NCI-H128 (cell line): Measurements from ENCODE around the gene COBL.

Experiments
- DNase-seq: peaks from one replicate; lab custom pipeline; 2025; ENCODE audit not compliant: unreplicated experiment; lab: John Stamatoyannopoulos, UW

COBL gene

GRCh38 chr7:51235593-51236313 is 80.9 kb downstream of the COBL start:
- DNase-seq, result no peak

- DNase-seq, result no peak
These were observed 81.8 kb downstream of the COBL start for GRCh38 chr7:51234609-51235308.

DNA sequence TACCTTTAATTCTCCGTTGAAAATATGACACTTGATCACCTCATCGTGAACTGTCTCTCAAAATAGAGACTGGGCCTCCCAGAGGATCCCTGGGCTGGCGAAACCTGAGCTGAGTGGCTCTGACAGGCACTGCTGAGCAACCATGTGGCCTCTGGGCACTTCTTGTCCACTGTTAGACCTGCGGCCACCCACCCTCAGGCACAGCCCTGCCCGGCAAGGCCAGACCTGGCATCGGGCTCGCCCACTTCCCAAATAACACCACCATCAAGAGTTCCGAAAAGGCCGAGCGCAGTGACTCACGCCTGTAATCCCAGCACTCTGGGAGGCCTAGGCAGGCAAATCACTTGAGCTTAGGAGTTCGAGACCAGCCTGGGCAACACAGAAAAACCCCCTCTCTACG is 82.5 kb downstream of the COBL start:
- no peak for DNase-seq

- DNase-seq, result no peak
These were observed 83.2 kb downstream of the COBL start for GRCh38 chr7:51233374-51233773.

DNA sequence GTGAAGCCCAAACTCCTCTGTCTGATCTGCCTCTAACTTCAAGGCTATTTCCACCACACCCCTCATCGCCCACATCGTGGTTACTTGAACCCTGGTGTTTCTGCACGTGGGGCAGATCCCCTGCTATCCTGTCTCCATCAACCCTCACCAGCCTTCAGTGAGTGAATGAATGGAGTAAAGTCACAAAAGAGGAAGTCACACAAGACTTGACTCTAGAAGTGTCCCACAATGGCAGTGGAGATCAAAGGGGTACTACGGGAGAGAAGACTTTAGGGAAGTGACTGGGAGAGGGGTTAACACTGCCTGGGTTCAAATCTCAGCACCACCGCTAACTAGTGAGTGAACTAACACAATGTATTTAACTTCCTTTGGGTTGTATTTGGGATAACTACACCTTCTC is 85.9 kb downstream of the COBL start:
- DNase-seq, result no peak

GRCh38 chr7:51230324-51230625 is 86.3 kb downstream of the COBL start:
- DNase-seq, result no peak

GRCh38 chr7:51229620-51230323 is 86.8 kb downstream of the COBL start:
- DNase-seq, result no peak

GRCh38 chr7:51229106-51229537 is 87.5 kb downstream of the COBL start:
- no peak for DNase-seq

DNA sequence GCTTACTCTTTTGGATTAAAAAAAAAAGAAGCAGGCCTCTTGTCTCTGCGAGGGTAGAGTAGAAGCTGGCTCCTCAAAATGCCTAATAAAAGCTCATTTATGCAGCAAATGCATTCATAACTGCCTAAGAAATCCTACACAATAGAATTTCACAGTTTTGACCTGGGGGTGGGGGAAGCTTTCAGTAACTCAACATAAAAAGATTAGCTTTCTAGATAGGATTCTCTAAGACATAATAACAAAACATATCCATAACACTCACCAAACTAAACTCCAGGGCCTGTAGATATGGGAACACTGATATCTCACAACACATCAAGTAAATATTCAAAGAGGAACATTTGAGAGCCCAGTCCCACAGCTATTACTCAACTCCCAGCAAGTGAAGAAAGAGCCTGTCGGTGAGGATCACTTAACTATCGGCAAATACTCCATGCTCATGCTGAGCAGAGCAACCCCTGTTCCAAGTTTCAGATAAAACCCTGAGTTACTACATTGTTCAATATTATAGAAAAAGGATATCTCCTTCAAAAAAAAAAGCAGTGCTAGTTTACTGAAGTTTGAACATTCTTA is 88.1 kb downstream of the COBL start:
- no peak for DNase-seq

DNA sequence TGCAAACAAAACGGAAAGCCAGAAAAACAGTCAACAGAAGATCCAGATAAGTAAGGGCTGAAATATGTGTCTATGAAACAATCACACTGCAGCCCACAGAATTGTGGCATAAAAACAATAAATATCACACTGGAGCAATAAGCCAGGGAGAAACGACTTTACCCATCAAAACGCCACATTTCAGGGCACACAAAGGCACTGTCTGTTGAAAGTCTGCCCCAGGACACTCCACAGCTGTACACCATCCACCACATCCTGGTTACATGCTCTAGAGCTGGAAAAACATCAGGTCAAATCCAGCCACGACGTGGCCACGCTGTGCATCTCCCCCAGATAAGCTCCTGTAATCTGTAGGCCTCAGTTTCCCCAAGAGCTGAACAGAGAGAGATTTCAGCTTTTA is 88.7 kb downstream of the COBL start:
- no peak for DNase-seq

GRCh38 chr7:51226916-51227535 is 89.6 kb downstream of the COBL start:
- no peak for DNase-seq

DNA sequence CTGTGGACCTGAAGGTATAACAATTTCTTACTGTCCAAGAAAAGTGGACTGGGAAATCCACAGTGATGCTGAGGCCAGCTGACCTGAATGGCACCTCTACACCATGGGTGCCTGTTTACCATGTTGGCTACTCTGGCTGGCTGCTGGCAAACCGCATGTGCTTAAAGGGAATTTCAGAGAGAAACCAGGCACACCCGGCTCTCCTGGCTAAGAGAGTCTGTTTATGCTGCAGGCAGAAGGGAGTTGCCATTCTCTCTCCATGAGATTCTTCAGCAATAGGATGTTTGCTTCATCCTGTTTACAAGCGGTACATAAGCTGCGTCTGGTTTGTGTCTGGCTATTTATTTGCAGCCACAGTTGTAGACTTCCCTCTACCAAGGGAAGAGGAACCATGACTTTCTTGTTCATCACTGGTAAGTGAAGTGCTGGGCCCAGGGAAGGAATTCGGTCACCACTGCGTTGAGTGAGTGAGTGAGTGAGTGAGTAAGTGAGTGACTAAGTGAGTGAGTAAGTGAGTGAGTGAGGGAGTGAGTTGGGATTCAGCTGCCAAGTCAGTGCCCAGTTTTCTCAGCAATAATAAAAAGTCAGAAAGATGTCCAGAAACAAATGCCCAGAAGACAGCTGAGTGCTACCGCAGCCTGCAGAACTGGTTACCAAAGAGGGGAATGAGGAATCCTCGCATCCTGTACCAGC is 90.4 kb downstream of the COBL start:
- no peak for DNase-seq

- no peak for DNase-seq
These were observed 91.6 kb downstream of the COBL start for GRCh38 chr7:51224811-51225595.

DNA sequence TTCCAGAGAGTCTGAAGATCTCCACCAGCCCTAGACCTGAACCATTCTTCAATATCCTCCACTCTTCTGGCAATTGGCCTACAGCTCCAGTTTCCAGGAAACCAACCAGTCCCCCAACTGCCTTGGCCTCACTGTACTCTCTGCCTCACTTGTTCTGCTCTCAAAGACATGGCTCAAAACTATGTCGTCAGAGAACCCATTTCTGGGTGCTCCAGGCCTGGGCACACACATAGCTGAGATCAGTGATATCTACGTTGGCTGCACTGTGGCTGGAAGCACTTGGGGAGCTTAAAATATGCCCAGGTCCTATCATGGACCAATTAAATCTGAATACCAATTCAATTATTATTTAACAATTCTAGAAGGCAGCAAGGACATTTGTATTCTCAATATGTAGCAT is 93.1 kb downstream of the COBL start:
- no peak for DNase-seq

DNA sequence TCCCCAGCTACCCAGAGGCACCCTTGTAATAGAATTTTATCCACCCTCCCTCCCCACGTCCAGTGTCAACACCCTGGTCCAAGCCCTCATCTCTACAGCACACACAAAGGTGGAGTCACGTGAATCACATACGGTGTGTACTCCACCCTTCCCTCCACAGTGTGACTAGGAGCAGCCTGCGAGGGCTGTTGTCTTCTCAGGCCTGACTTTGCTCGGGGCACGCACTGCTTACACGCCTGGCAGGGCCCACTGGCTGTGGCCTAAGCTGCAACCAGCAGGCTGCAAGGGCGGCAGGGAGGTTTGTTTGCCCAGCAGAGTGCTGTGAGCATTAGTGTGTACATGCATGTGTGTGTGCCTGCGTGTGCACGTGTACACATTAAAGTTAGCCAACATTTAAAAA is 93.7 kb downstream of the COBL start:
- DNase-seq, result no peak

DNA sequence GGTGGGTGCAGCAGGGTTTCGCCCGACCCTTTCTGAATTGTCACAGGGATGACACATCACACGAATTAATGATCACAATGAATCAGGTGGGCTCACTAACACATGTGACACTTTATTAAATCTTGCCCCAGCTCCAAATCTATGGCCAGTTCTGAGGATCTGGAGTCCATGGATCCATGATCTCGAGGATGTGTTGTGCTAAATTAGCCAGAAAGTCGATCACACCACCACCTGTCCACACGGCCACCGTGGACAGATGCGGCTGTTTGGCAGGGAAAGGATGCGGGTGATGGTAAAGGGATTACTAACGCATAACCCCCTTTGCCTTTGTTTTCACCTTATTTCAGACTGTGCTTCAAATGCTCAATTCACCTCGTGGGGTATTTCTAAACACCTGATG is 96.4 kb downstream of the COBL start:
- no peak for DNase-seq

DNA sequence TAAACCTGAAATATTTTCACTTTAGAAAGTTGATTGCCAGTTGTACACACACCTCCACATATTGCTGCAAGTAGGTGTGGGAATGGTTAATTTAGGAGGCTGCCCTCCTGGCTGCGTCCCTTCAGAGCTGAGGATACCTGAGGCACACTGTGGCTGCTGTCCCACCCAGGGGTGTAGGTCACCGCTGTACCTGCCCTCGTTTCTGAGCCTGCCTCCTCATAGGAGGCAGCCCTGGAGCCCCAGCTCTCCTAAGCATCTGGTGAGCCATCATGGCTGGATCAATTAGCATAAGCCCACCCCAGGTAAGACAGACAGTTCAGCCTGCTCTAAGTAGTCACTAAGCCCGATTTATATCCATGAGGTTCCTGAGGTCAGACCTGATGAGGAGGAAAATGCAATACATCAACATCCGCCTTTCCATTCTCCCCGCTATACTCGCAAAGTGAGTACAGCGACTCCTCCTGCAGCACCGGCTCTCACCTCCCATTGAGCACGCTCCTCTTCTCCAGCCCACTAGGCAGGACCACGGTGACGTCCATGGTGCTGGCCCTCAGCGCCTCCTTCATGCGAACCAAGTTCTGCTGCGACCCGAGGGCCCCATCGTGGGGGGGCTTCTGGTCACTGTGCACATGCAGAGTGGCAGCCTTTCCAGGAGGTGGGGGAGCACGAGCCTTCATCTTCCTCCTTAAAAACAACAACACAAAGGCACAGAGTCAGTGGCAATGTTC is 97.2 kb downstream of the COBL start:
- DNase-seq, result no peak

GRCh38 chr7:51217804-51218203 is 98.8 kb downstream of the COBL start:
- DNase-seq, result no peak

- no peak for DNase-seq
These were observed 102.5 kb downstream of the COBL start for GRCh38 chr7:51214098-51214497.

GRCh38 chr7:51213618-51214017 is 103.0 kb downstream of the COBL start:
- DNase-seq, result no peak
